GM08714 (cell line): ENCODE results near the gene CASP5.
"Not testable (repeated sequence)": the region's sequence is repeated elsewhere in the genome, so short reads cannot be mapped to it uniquely, and the experiment has no call there.

Experiments used
- H3K4me3 ChIP-seq: fragments of 200-500 bp; sonication (Bioruptor generic); 2 replicates; pipeline ENCODE4 v1.5.1; 2014; ENCODE audit warnings: mild to moderate bottlenecking, low read length, inconsistent platforms
- ZNF274 ChIP-seq: IDR thresholded peaks from 2 replicates; pipeline ENCODE4 v1.6.1; 2012; ENCODE audit warnings: mild to moderate bottlenecking, low read depth, low read length

CASP5 gene

DNA sequence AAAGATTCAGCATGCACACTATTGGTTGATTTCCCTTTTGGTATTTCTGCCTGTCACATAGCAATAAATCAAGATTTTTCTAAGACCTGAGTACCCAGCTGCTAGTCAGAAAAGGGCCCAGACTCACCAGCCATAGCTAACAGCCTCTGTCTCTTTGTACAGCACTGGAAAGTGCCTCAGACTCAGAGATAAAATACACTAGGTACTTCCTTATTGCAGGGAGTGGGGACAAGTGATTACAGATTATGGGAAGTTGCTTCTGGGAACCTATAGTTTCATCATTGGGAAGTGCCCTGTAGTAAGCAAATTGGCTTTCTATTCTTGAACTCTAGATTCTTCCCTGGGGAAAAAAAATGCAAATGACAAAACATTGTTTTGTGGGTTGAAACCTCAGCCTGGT is at the start of gene CASP5:
Gene CASP5 (minus strand): TSS at position 166 of the 400 bp plus-strand sequence. CDS start 32 bp downstream, at position 134.
- no peak for TF ChIP-seq ZNF274
- no peak within 1 kb of the TSS for H3K4me3 ChIP-seq

DNA sequence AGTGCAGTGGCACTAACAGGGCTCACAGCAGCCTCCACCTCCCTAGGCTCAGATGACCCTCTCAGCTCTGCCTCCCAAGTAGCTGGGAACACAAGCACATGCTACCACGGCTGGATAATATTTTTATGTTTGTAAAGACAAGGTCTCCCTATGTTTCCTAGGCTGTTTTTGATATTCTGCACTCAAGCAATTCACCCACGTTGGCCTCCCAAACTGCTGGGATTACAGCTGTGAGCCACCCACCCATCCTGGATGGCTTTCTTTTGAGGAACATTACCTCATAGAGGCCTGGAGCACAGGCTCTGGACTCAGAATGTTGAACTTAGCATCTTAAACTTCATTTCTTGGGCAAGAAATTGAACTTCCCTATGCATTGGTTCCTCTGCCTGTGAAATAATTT is 49.1 kb upstream of the CASP5 start:
- not testable (repeated sequence) for H3K4me3 ChIP-seq

DNA sequence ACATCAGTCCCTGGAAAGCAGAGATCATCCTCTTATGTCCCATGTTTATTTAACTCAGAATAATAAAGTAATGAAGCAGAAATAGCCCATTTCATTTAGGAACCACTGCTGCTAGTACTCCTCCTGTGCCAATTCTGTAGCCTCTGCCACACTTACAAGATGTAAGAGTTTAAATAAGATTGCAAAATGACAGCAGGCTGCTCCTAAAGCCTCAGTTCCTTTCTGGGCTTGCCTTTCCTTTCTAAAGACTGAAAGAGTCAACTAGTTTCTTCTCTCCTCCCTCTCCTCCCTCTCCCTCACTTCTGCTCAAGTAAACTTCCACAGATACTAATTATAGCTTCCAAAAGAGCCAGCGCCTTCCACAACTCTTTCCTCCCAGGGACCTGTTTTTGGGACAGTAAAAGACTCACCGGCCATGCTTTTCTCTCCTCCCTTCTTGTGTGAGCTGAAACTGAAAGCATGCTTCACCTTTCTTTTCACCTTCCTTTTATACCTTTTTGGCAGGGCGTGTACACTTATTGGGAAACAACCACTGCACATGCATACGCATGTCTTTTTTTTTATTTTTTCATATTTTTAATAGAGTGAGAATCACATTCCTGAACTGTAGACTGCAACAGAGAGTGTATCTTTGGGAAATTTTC is 48.2 kb upstream of the CASP5 start:
- H3K4me3 ChIP-seq = no peak overlapping the region
- TF ChIP-seq ZNF274 = no peak

DNA sequence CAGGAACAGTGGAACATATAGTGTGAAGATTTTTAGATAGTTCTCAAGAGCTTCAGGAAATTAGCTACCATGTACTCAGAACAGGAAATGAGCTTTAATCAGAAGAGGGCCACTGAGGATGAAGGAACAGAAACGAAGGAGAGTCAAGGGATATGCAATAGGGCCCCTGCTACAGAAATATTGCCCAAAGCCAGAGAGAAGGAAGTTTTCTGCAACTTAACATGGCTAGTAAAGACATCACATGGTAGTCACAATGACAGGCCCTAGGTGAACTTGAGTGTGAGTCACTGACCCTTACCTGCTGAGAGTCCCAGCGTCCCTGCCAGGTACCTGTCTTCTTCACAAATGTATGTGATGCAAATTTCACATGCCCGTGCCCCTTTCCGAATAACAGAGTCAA is 47.3 kb upstream of the CASP5 start:
- no peak overlapping the region for H3K4me3 ChIP-seq
- no peak for TF ChIP-seq ZNF274

DNA sequence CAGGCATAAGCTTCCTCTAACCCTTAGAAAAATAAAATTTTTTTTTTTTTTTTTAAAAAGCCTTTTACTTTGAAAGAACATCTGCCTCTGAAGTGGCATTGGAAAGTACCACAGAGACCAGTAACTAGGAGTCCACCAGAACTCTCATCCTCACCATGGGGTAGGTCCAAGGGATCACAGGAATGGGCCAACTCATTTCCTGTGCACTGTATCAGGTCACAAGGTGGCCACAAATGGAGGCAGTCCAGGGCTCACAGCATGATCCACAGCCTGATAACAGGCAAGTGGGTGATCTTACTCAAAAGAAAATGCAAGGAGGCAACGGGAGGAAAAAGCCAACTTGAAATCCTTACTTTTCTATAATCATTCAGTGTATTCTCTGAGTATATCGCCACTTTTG is 46.8 kb upstream of the CASP5 start:
- H3K4me3 ChIP-seq = not testable (repeated sequence)

DNA sequence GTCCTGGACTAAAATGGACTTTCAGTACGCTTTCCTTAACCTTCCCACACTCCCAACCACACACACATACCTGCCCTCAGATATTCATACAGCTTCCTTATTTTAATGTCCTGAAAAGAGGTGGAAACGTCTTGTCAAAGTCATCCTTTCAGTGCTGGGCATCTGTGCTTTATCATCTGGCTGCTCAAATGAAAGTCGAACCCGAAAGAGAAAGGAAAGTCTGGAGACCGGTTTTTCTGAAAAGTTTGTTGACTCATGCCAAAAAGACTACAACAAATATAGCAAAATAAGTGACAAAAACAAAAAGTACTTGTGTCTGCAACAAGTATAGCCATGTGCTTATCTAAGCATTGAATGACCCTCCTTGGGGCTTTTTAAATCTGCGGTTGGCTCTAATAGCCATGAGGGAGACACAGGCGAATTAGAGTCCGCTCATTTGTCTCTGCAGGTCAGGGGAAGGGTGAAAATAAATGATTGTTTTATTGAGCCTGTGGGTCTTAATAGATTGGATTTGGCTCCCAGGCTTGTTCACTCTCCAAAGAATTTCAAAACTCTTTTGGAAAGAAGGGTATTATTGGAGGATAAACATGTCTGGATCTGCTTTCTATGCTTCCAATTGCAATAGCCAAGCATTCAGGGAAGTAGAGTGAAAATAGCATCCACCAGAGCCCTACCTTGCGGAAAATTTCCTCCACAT is 40.4 kb upstream of the CASP5 start:
- H3K4me3 ChIP-seq = not testable (repeated sequence)

DNA sequence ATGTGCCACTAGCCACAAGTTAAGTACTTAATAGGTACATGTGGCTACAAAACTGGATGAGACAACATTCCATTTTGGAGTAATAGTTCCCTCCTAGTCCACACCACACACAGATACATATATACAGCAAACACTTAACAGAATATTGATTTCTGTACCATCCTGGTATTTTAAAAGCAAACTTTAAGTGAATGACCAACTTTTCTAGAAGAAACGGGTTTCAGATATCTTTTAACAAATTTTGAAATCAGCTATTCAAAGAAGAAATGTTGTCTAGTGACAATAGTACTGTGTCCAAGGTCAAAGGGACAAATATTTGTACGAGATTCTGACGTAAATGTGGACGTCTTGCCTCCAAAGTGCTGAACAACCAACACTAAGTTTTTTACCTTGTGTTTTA is 34.5 kb upstream of the CASP5 start:
- H3K4me3 ChIP-seq = no peak overlapping the region
- TF ChIP-seq ZNF274 = no peak

DNA sequence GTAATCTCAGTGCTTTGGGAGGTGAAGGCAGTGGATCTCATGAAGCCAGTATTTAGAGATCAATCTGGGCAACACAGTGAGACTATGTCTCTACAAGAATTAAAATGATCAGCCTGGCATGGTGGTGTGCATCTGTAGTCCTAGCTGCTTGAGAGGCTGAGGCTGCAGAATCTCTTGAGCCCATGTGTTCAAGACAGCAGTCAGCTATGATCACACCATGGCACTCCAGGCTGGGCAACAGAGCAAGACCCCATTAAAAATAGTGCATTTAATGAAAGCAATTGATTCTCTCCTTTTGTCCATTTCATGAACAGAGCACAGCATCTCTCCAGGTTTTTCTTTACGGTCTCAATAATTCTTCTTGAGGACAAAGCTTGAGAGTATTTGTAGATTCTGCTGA is 33.5 kb upstream of the CASP5 start:
- no peak for TF ChIP-seq ZNF274
- H3K4me3 ChIP-seq = no peak overlapping the region

DNA sequence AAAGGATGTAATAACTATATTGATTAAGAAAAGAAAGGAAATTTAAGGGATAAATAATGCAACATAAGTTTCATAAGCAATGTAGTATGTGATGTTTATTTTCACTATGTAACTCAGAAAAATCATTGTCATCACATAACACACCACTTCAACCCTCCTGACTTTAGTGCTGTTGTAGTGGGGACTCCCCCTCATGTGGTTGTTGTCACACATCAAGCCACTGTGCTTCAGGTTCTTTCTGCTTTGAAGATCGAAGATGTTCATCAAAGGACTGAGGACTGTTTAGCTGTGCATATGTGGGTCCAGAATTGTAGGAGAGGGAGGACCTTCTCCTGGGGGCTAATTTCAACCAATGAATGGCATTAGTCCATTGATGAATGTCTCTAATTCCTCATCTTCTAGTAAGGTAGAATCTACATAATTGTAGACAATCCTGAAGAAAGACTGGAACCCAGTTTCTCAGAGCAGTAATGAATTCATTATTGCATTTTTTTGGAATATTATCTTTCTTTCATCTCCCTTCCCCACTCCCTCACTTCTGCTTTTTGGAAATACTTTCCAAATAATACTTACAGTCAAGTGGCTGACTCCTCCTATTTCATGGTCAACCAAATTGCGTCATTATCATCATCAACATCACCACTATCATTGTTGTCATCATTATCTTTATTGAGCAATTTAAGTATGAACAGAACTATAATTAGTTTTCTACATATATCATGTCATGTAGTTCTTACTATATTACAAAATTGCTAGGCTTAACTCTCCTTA is 31.9 kb upstream of the CASP5 start:
- H3K4me3 ChIP-seq = no peak overlapping the region
- no peak for TF ChIP-seq ZNF274

DNA sequence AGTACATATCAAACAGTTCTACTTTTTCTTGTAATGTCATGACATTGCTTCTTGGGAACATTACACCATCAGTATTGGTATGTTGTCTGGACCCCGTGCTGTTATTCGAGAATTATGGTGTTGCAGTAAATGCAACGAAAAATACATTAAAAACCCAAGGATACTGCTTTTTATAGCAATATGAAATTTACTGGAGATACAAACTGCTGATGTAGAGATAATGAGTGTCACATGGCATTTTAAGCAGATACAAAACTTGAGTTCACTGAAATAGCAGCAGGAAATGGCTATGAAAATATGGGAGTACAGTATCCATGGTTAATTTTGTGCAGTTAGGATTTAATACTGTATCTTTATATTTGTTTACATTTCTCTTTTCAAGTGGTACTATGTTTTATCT is 29.5 kb upstream of the CASP5 start:
- no peak for TF ChIP-seq ZNF274
- H3K4me3 ChIP-seq = no peak overlapping the region

DNA sequence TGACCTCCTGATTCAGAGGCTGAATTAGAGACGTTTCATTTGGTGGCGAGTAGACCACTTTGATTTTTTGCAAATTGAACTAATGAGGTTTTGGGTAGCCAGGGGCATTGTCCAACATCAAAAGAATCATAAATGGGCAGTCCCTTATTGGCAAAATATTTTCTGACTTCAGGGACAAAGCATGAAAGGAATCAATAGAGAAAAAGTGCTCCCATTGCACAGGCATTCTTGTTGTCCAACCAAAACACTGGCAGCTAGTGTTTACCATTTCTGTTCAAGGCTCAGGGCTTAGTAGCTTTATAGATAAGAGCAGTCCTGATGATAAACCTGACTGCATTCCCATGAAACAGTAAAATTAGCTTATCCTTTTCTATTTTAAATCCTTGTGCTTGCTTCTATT is 28.6 kb upstream of the CASP5 start:
- H3K4me3 ChIP-seq = no peak overlapping the region
- TF ChIP-seq ZNF274 = no peak

DNA sequence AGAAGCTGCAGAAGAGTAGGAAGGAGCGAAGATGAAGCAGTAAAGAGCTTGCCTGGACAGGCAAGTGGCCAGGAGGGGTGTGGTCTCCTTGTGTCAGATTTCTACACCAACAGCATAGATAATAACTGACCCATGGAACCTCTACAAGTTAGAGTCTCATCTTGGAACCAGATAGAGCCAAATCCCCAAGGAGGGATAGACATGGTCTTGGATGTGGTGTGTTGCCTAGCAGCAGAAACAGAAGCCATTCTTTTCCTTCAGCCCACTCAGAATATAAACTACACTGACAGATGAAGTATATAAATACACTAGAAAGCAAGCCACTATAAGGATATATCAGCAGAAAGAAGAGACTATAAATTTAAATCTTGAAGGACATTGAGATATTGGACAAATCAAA is 26.5 kb upstream of the CASP5 start:
- H3K4me3 ChIP-seq = no peak overlapping the region
- TF ChIP-seq ZNF274 = no peak

DNA sequence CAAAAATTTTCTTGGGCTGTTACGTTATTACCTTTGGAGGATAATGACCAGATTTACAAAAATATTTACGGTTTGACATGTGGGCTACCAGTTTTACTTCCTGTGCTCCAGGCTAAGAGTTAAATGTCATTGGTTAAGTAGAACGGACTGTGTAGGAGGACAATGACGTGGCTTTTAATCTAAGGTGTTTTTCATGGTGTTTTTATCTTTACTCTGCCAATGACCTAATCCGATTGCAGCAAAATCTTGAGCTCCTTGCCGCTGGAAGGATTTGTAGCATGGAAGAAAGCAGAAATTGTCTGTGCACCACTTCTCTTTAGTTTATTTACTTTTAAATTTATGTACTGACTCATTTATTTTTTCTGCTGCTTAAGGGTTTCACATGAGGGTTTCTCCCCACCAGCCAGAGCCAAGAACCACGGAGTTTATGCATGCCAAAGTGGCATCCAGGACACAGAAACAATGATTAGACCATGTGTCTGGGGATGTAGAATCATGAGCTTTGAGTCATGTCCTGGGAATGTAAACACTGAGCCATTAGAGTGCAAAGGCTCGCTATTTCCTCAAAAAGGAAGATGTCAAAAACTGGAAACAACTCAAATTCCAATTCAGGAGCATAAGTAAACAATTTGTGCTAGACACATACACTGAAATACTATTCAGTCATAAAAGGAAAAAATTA is 24.1 kb upstream of the CASP5 start:
- no peak for TF ChIP-seq ZNF274
- H3K4me3 ChIP-seq = no peak overlapping the region

DNA sequence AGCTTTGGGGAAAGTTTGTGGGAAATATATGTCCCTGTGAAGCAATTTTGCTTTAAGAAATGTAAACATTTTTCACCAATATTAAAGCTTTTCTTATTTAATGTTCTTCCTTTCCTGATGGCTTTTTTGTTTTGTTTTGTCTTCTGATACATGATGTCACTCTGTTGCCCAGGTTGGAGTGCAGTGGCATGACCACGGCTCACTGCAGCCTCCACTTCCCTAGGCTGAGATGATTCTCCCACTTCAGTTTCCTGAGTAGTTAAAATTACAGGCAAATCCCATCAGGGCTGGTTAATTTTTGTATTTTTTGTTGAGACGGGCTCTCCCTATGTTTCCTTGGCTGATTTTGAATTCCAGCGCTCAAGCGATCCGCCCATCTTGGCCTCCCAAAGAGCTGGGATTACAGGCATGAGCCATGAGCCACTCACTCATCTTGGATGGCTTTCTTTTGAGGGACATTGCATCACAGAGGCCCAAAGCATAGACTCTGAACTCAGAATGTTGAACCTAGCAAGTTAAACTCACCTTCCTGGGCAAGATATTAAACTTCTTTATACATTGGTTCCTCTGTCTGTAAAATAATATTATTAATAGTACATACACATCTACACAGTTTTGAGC is 22.8 kb upstream of the CASP5 start:
- H3K4me3 ChIP-seq = no peak overlapping the region
- no peak for TF ChIP-seq ZNF274

DNA sequence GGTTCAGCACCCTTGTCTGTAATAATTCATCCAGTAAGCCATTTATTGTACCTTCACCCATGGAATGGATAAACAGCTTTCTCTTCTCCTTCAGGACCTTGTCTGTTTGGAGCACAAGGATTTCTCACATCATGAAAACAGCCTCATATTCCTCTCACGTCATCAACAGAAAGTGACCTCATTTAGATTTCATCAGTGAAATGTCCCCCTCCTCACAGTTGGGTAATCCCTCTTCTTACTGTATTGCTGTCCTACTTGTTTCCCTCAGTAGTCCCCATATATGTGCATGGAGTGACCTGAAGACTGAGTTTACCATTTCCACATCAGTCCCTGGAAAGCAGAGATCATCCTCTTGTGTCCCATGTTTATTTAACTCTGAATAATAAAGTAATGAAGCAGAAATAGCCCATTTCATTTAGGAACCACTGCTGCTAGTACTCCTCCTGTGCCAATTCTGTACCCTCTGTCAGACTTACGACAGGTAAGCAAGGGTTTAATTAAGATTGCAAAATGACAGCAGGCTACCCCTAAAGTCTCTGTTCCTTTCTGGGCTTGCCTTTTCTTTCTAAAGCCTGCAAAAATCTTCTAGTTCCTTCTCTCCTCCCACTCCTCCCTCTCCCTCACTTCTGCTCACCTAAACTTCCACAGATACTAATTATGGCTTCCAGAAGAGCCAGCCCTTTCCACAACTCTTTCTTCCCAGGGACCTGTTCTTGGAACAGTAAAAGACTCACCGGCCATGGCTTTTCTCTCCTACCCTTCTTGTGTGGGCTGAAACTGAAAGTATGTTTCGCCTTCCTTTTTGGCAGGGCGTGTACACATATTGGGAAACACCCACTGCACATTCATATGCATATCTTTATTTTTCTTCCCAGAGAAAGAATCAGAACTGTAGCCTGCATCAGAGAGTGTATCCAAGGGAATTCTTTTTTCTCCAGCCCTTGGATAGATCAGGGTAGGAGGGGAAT is 21.9 kb upstream of the CASP5 start, which contains the start of gene CARD16:
Gene CARD16 (minus strand): TSS at position 779 of the 968 bp plus-strand sequence. CDS start 38 bp downstream, at position 741.
- H3K4me3 ChIP-seq = peak within 1 kb of the TSS; percentile 92
